GM19035 (cell line): ENCODE data around the gene PRRC2B.
"Not testable (repeated sequence)": the region's sequence is repeated elsewhere in the genome, so short reads cannot be mapped to it uniquely, and the experiment has no call there.

Experiments used
- ATAC-seq: cut with Tn5 transposase; IDR thresholded peaks from one replicate; pipeline ENCODE4 v1.9.1; 2021; ENCODE audit not compliant: unreplicated experiment

Gene PRRC2B

DNA sequence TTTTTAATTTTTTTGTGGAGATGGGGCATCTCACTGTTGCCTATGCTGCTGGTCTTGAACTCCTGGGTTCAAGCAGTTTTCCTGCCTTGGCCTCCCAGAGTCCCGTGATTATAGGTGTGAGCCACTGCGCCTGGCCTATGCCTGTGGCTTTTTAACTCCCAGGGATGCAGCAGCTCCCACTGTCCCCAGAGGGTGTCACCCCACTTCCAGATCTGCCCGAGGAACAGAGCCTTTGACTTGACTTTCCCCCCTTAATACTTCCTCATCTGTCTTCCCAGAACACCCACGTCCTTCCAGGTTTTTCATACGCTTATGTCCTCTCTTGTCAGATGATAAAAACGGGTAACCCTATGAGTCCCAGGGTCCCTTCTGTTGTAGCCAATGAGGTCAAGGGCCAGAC lies 7.6 kb upstream of the PRRC2B start:
- no peak for ATAC-seq

- ATAC-seq = no peak
Observed at GRCh38 chr9:131387394-131387793, 6.5 kb upstream of the PRRC2B start.

GRCh38 chr9:131391020-131391419 lies 2.9 kb upstream of the PRRC2B start:
- no peak for ATAC-seq

DNA sequence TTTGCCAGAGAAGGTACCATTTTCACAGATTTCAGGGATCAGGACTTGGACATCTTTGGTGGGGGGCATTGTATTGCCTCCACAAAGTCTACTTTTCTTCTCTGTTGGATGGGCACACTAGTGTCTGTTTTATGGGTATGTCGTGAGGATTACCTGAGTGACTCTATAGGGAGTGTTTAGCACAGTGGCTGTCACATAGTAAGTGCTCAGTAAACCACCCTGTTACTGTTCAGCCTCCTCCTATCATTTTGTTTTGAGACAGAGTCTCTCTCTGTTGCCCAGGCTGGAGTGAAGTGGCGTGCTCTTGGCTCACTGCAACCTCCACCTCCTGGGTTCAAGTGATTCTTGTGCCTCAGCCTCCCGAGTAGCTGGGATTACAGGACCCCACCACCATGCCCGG lies 2.4 kb upstream of the PRRC2B start:
- ATAC-seq = no peak

DNA sequence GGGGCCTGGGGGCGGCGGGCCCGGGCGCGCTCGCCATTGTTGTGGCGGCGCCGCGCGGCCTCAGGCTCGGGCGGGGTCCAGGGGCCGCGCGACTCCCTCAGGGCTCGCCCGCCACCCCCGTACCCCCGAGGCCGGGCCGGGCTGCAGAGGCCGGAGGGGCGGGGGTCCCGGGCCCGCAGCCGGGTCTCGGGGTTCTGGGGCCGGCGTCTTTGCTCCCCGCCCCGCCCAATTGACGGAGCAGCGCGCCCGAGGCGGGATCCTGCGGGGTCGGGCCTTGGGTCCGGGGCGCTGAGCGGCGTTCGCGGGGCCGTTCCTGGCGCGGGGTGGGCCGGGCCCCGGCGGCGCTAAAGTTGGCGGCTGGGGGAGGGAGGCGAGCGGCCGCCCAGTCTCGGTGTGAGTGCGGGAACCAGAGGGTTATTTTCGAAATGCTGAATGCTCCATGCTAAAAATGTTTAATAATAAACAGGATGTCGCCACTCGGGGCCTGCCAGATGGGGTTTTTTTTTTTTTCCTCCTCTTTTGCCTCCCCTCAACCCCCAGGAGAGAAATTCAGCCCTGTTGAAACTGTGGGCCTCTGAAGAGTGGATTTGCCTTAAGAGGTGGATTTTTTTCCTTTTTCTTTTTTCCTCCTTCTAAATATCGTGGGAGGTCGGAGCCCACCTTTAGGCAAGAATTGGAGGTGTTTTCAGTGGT lies 724 bp downstream of the PRRC2B start:
- ATAC-seq = peak; percentile 36

DNA sequence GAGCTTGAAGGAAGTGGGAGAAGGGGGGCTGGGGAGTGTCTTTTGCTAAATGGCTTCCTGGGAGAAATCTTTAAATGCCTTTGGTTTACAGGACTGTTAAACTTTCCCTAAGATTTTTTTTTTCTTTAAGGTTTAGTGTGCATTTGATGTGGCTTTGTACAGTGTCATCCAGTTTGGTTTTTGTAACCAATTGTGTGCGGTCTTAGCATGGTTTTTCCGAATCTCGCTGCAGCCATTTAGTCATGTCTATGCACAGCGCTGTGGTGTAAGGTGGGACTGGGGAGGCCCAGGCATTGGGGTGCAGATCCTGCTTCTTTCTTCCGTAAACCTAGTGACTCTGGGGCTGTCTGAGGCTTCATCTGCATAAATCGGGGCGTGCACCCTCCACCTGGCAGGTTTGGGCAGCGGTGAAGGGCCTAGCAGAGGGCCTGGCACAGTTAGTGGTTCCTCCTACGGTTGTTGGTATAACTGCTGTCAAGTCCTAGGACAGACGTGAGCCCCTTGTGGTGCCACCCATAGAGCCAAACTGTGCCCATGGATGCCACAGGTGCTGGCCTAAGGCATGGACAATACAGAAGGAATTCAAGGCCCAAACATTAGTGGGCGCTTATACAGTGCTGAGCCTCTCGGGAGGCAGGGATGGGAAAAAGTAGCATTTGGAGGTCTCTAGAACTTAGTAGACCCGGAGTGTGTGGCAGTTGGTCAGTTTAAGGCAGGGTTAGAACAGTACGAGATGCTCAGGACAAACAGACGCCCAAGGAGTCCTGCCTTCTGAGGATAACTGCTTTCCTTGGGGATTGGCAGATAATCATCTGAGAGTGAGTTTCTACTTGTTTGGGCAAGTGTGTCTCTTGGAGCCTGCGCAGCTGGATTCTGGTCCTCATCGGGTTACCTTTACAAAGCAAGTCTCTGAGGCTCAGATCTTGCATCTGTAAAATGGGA lies 1.5 kb downstream of the PRRC2B start:
- ATAC-seq = no peak

- not testable (repeated sequence) for ATAC-seq
Observed at GRCh38 chr9:131396099-131396479, 2.2 kb downstream of the PRRC2B start.

GRCh38 chr9:131396626-131397025 lies 2.7 kb downstream of the PRRC2B start:
- no peak for ATAC-seq

GRCh38 chr9:131397100-131397790 lies 3.4 kb downstream of the PRRC2B start:
- ATAC-seq = no peak

GRCh38 chr9:131398204-131398603 lies 4.3 kb downstream of the PRRC2B start:
- no peak for ATAC-seq

- no peak for ATAC-seq
Observed at GRCh38 chr9:131399972-131400371, 6.1 kb downstream of the PRRC2B start.

GRCh38 chr9:131400627-131401026 lies 6.7 kb downstream of the PRRC2B start:
- no peak for ATAC-seq

GRCh38 chr9:131402073-131402472 lies 8.2 kb downstream of the PRRC2B start:
- ATAC-seq = no peak

DNA sequence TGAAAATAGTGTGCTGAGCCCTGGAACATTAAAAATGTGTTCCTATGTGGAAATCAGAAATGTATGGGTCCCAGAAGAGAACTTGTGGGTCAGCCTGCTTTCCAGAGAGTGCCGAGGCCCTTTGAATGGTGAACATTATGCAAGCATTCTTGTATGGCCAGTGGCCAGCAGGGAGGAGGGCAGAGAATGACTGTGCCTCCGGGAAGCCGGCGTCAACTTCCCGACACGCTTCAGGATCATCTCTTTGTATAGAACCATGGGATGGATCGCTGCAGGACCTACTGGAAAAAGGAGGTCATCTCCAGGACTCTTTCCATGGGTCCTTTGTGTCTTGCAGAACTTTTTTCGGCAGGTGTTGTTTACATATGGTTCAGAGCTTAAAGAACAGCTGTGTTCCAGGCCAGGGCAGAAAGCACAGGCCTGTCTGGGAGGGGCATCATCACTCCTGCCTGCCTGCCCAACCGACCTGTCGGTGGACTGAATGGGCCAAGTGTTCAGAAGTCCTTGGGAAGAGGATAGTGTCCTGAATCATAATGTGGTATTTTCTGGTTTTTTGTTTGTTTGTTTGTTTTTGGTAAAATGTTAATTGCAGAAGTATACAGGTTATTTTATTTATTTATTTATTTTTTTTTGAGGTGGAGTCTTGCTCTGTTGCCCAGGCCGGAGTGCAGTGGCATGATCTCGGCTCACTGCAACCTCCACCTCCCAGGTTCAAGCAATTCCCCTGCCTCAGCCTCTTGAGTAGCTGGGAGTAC lies 9.0 kb downstream of the PRRC2B start:
- ATAC-seq = no peak

GRCh38 chr9:131403493-131403773 lies 9.5 kb downstream of the PRRC2B start:
- ATAC-seq = no peak

DNA sequence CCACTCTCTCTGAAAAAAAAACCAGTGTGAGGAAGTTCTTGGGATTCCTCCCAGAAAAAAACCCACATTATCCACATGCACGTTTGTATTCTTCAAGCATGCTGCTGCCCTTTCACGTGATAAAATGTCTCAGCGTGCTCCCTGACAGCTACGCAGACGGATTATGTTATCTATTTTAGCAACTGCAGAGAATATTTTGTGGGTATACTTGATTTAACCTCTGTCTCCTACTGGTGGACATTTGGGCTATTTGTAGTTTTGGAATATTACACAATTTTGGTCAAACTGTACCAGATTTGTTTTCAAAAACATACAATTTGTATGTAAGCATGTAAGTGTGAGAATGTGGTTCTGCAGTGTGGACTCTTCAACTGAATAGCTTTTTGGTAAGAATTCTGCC lies 10.7 kb downstream of the PRRC2B start:
- ATAC-seq = no peak

- no peak for ATAC-seq
Observed at GRCh38 chr9:131404987-131405386, 11.1 kb downstream of the PRRC2B start.

DNA sequence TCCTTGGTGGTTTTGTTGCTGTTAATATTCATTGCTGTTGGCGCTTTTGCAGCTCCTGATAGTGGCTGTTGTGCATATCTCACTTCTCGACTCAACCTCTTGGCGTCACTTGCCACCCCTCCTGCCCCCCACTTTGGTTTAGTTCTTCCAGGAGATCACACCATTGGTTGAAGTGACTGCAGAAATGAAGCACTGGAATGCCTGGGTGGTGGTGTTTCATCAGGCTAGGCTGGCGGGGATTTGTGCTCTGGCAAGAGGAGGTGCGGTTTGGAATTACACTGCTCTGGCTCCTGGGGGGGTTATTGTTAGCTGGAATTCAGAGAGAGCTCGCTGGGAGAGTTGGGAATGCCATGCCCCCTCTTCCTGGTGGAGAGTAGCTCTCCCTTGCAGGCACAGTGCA lies 11.5 kb downstream of the PRRC2B start:
- ATAC-seq = no peak

DNA sequence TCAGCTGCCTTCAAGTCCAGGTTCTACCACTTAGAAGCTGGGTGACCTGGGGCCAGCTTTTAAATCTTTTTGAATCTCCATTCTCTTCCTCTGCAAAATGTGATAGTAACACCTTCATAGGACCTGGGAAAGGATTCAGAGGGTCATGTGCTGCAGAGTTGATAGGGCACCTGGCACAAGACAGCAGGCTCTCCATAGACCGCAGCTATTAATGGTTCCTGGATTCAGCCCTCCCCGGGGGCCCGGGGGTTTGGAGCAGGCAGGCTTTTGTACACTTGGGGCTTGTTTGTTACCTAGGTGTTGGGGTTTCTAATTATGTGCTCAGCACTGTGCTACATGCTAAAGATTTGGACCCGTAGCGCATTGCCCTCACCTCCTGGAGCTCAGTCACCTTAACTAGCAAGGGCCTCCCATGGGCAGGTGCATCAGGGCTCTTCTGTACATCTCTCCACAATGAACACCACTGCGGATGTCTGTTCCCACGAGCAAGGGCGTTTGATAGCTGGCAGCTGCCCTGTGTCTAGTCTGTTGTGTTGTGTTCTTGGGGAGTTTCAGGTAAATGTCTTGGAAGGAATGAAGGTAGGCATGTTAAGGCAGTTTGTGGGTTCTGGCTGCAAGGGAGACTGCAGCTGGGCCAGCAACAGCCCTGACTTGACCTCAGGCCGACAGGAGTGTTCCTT lies 12.1 kb downstream of the PRRC2B start:
- ATAC-seq = no peak

- ATAC-seq = no peak
Observed at GRCh38 chr9:131406563-131407436, 12.9 kb downstream of the PRRC2B start.
